Gastroesophageal sphincter (tissue), 4 donors: ENCODE results near the gene TIGD7. TPM values are rescaled to one million over a fixed set of nuclear protein-coding genes. Genes with fewer than 3 reads are reported as not detected.
A peak's percentile ranks its signal among the peaks of the same experiment; 100 is the strongest.

ENCODE experiments used
- ATAC-seq: fragments of 150-250 bp; one replicate; pipeline ENCODE4 v1.9.1; 2016; ENCODE audit warnings: mild to moderate bottlenecking, moderate library complexity
- H3K27ac ChIP-seq, 4 donors: fragments of 200-600 bp; sonication (generic) in 3 of 4; 1 replicate in 3 of 4; 2 replicates in 1 of 4; pipeline ENCODE4 v1.5.1; 2016 to 2019
- H3K27me3 ChIP-seq: fragments of 200-600 bp; sonication (generic); one replicate; pipeline ENCODE4 v1.5.1; 2019
- H3K36me3 ChIP-seq, 2 donors: fragments of 200-600 bp; sonication (generic); one replicate each; pipeline ENCODE4 v1.5.1; 2019; ENCODE audit warnings: control low read depth in 1 of 2
- H3K4me1 ChIP-seq, 3 donors: fragments of 200-600 bp; sonication (generic); 1 replicate in 2 of 3; 2 replicates in 1 of 3; pipeline ENCODE4 v1.5.1; 2016 to 2019; ENCODE audit warnings: control low read depth in 2 of 3
- H3K4me3 ChIP-seq, 2 donors: fragments of 200-600 bp; sonication (generic); one replicate each; pipeline ENCODE4 v1.5.1; 2019; ENCODE audit warnings: mild to moderate bottlenecking in 1 of 2, moderate library complexity in 1 of 2
- H3K9me3 ChIP-seq, 3 donors: fragments of 200-600 bp; sonication (generic); one replicate each; pipeline ENCODE4 v1.5.1; 2017 to 2019; ENCODE audit warnings: control low read depth in 2 of 3
- CTCF ChIP-seq, 4 experiments: fragments of 200-600 bp in 2 of 4; fragments of 450-650 bp in 2 of 4; sonication (generic) in 1 of 4; IDR thresholded peaks; one replicate each; pipeline ENCODE4 v1.5.1; 2017 to 2019; ENCODE audit warnings: antibody characterized with exemption in 4 of 4, mild to moderate bottlenecking in 2 of 4, moderate library complexity in 2 of 4
- EP300 ChIP-seq: sonication (generic); formaldehyde crosslinking; IDR thresholded peaks from one replicate; pipeline ENCODE4 v1.6.1; 2017; ENCODE audit warnings: antibody characterized with exemption, mild to moderate bottlenecking
- POLR2A ChIP-seq, 2 donors: fragments of 450-650 bp; IDR thresholded peaks; one replicate each; pipeline ENCODE4 v1.6.1; 2017; ENCODE audit warnings: antibody characterized with exemption in 2 of 2, mild to moderate bottlenecking in 2 of 2, moderate library complexity in 1 of 2
- POLR2AphosphoS5 ChIP-seq: sonication (generic); formaldehyde crosslinking; IDR thresholded peaks from one replicate; pipeline ENCODE4 v1.6.1; 2017; ENCODE audit warnings: antibody characterized with exemption
- WGBS, 2 donors: methylation state at CpG; one replicate each; pipeline ENCODE4 v1.1.5; 2018; ENCODE audit warnings: low coverage in 1 of 2; 5-methylcytosine and 5-hydroxymethylcytosine counted together
- total RNA-seq, 4 donors: library from RNA; depleted of rRNA; stranded (reverse); fragments of >200 nt; gene quantifications; one replicate each; pipeline ENCODE4 v1.1.0, GENCODE V29; 2016

The TIGD7 gene
- total RNA-seq, 4 donors from 2014 or later, result 4.4 to 8.3 (median 6.2) TPM

GRCh38 chr16:3264137-3265036 lies 40.8 kb downstream of the TIGD7 start:
- H3K36me3 ChIP-seq, result peaks cover 0 to 41% of the 10 kb centered on the region in 2 donors
- H3K27ac ChIP-seq, result peak overlapping the region; percentile 97 to 99 (median 98)
- 0 to 7% methylated on average over 15 to 50 of the region's 77 CpGs for WGBS, 2 donors
- peak overlapping the region; percentile 77 to 87 for H3K4me3 ChIP-seq
- H3K9me3 ChIP-seq, result peaks cover 0 to 19% (median 0%) of the 10 kb centered on the region in 3 donors
- no peaks in the 10 kb centered on the region for H3K27me3 ChIP-seq
- peaks cover 0 to 30% (median 0%) of the 10 kb centered on the region in 3 donors for H3K4me1 ChIP-seq
- peak; percentile 94 for ATAC-seq
- TF ChIP-seq CTCF (IDR thresholded peaks at IDR 0.05), result peak in 3 of 4 experiments; percentile 19 to 43 (median 41)
- peak; percentile 96 for TF ChIP-seq POLR2AphosphoS5
- TF ChIP-seq POLR2A (IDR thresholded peaks at IDR 0.05), result peak; percentile 87 to 88
- no peak for TF ChIP-seq EP300

DNA sequence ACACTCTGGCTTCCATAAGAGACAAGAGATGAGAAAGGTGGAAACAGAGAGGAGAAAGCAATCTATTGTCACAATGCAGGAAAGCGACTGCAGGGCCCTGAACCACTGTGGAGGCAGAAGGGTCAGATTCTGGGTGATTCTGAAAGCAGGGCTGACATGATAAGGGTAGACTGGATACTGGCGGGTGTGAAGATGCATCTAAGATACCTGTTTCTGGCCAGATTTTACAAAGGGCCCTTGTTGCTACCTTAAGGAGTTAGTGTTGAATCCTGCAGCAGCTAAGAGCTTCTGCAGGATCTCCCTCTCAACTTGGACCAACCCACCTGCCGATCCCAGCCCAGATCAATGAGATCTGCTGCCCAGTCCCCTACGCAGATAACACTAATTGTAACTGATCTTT lies 42.7 kb downstream of the TIGD7 start:
- H3K9me3 ChIP-seq, result peaks cover 0 to 12% (median 0%) of the 10 kb centered on the region in 3 donors
- TF ChIP-seq CTCF (IDR thresholded peaks at IDR 0.05), result no peak
- H3K4me3 ChIP-seq, result no peak overlapping the region
- ATAC-seq, result no peak
- H3K27me3 ChIP-seq, result peaks cover 4% of the 10 kb centered on the region
- peaks cover 0 to 30% (median 0%) of the 10 kb centered on the region in 3 donors for H3K4me1 ChIP-seq
- WGBS, 2 donors, result 77 to 82% methylated on average over 2 to 3 of the region's 4 CpGs
- peak overlapping the region in 1 of 4 donors; percentile 97 for H3K27ac ChIP-seq
- peaks cover 0 to 24% of the 10 kb centered on the region in 2 donors for H3K36me3 ChIP-seq

- no peak overlapping the region for H3K27ac ChIP-seq
- no peak overlapping the region for H3K4me3 ChIP-seq
- no peaks in the 10 kb centered on the region for H3K36me3 ChIP-seq
- 80 to 88% methylated on average over 8 of the region's 8 CpGs for WGBS, 2 donors
- H3K4me1 ChIP-seq, result peaks cover 0 to 13% (median 0%) of the 10 kb centered on the region in 3 donors
- peaks cover 21% of the 10 kb centered on the region for H3K27me3 ChIP-seq
- peaks cover 0 to under 1% (median 0%) of the 10 kb centered on the region in 3 donors for H3K9me3 ChIP-seq
- TF ChIP-seq EP300 (no peak), CTCF (IDR thresholded peaks at IDR 0.05) (no peak), POLR2AphosphoS5 (no peak), POLR2A (IDR thresholded peaks at IDR 0.05) (no peak)
- ATAC-seq, result no peak
Observed at GRCh38 chr16:3259836-3260235, 45.4 kb downstream of the TIGD7 start.

DNA sequence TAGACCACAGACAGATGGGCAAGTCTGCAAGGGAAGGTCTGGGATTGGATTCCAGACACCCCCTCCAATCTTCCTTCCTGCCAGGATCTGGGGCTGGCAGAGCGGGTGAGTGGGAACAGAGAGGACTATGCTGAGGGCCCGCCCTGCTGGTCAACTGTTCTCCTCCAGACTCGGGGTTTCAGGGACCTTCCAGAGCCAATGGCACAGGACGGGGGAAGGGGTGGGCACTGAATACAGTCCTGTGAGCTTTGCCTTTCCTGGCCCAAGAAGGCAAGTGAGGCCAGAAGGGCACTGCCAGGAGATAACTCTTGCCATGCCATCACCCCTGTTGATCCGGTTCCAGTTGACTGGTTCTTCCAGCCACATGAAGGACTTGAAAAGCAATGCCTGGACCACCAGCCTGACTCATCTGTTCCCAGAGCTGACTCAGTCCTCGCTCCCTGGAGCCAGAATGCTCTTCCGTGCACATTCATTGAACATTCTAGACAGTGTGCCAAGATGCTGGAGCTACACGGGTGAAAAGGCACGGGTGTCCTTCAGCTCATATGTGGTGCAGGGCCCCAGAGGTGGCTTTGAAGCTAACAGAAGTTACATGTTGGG lies 48.3 kb downstream of the TIGD7 start:
- Histone ChIP-seq H3K4me1 (no peaks in the 10 kb centered on the region), H3K27ac (no peak overlapping the region), H3K9me3 (no peaks in the 10 kb centered on the region), H3K4me3 (no peak overlapping the region), H3K36me3 (no peaks in the 10 kb centered on the region), H3K27me3 (peaks cover 30% of the 10 kb centered on the region)
- peak; percentile 10 for ATAC-seq
- 80% methylated on average over 1 of the region's 9 CpGs; no CpG with 5 or more reads in 1 of the 2 donors for WGBS, 2 donors
- TF ChIP-seq POLR2AphosphoS5, result no peak
- no peak for TF ChIP-seq CTCF (IDR thresholded peaks at IDR 0.05)
- TF ChIP-seq EP300, result no peak
